WI38 (cell line): ENCODE results near the gene TXNL1.
A peak's percentile ranks its signal among the peaks of the same experiment; 100 is the strongest.

Source experiments
- H3K4me3 ChIP-seq: 2 replicates; pipeline ENCODE4 v1.5.1; 2011; ENCODE audit warnings: low read depth, mild to moderate bottlenecking, control low read depth, low read length
- TF ChIP-seq, protein P1 (sequence below): IDR thresholded peaks from 2 replicates; pipeline ENCODE4 v1.5.1; 2012; ENCODE audit warnings: low read depth, mild to moderate bottlenecking, control low read depth, low read length

TXNL1 gene

DNA sequence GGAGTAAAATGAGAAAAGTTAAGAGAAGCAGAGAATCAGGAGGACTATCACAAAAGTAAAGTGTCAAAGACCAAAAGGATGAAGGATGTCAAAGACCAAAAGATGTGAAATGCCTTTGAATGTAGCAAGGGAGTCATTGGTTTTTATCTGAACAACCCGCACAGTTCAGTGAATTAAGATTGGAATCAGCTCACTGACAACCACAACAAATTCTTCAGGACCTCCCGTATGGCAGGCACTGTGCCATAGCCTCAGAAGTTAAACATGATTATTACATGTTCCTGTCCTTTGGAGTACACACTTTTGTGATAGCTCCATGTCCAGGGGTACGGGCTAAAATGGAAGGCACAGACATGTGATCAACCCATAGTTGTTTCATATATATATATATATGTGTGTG is 5.0 kb upstream of the TXNL1 start:
- no peak overlapping the region for H3K4me3 ChIP-seq
- TF ChIP-seq, protein P1, sequence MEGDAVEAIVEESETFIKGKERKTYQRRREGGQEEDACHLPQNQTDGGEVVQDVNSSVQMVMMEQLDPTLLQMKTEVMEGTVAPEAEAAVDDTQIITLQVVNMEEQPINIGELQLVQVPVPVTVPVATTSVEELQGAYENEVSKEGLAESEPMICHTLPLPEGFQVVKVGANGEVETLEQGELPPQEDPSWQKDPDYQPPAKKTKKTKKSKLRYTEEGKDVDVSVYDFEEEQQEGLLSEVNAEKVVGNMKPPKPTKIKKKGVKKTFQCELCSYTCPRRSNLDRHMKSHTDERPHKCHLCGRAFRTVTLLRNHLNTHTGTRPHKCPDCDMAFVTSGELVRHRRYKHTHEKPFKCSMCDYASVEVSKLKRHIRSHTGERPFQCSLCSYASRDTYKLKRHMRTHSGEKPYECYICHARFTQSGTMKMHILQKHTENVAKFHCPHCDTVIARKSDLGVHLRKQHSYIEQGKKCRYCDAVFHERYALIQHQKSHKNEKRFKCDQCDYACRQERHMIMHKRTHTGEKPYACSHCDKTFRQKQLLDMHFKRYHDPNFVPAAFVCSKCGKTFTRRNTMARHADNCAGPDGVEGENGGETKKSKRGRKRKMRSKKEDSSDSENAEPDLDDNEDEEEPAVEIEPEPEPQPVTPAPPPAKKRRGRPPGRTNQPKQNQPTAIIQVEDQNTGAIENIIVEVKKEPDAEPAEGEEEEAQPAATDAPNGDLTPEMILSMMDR, result no peak

DNA sequence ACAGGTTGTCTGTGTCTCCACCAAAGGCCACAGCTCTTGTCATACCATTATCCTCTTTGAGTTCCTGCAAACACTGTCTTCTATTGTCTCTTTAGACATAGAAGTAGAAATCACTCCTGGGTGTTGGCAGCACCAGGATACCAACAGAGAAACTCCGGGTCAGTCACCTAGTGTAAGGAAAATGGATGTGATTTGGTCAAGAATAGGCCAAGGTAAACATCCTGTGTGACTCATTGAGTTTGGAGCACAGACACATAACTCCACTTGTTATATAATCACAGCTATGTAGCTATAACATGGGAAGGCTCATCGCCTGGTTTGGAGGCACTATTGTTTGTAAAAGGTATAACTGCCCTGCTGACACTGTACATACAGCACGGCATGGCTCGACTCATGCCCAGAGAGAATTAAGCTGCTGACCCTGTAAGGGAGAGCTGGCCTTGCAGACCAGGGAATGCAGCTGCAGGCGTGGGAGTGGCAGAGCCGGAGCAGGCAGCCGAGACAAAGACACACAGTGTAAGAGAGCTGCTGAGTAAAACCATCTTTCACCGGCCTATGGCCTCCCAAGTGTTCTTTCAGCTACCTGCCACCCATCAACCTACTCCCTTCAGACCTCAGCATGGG is 3.4 kb upstream of the TXNL1 start:
- TF ChIP-seq, protein P1, result no peak
- H3K4me3 ChIP-seq, result no peak overlapping the region

DNA sequence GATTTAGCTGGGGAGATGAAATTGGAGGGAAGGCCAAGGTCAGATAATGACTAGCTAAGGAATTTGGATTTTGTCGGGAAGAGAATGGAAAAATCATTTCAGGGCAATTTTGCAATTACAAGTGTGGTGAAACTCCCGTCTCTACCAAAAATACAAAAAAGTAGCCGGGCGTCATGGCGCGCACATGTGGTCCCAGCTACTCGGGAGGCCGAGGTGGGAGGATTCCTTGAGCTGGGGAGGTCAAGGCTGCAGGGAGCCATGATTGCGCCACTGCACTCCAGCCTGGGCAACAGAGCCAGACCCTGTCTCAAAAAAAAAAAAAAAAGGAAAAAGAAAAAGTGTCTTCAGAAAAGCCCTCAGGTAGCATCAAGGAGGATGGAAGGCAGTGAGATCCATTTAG is 1.2 kb upstream of the TXNL1 start:
- TF ChIP-seq, protein P1, result no peak
- no peak overlapping the region for H3K4me3 ChIP-seq

DNA sequence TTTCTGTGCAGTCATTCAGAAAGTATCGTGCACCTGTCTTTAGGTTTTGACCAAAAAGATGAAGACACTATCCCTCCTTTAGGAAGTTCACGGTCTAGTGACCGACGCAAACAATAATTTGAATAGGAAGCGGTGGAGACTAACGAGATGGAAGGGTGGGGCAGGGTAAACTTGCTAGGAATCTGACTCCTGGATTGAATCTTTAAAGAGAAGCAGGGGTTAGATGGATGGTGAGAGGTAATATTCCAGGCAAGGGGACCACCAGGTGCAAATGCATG is 651 bp upstream of the TXNL1 start:
- TF ChIP-seq, protein P1, result no peak
- peak overlapping the region; percentile 84 for H3K4me3 ChIP-seq

DNA sequence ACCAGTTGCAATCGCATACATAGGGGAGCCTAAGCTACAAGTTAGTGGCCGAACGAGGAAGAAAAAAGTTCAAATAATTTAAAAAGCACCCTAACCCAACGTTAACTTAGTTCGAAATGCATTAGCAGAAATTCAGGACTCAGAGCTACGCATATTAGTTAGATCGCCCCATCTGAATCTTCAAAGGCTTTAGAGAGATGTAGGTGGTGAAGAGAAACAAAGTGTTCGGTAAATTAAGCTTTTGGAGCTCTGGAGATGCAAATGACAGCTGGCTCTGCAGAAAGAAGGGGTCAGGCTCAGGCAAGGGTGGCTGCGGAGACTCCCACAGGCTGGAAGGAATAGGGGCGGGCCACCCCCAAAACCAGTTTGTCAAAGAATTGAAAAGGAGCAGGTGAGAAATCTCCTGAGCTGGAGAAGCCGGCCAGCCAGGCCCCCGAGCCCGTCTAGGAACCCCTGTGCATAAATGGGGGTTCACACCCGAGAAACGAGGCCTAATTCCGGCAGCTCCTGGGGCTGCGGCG is 621 bp downstream of the TXNL1 start:
- H3K4me3 ChIP-seq, result peak overlapping the region; percentile 84
- TF ChIP-seq, protein P1, result no peak

DNA sequence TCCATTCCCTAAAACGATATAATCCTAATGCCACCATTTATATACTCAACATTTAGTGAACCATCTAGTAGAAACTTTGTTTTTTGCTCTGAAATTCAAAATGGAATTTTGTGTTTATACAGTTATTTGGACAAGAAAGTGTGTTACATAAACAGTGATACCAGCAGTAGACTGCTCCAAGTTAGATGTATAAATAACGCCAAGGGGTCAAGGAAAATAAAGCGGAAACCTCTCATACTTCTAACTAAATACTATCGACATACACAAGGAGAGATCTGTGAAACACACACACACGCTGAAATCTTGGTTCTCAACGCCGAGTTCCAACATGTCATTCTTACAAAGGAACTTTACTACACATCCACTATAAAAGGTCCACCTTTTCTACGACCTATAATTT is 1.2 kb downstream of the TXNL1 start:
- peak overlapping the region; percentile 84 for H3K4me3 ChIP-seq
- TF ChIP-seq, protein P1, result no peak

DNA sequence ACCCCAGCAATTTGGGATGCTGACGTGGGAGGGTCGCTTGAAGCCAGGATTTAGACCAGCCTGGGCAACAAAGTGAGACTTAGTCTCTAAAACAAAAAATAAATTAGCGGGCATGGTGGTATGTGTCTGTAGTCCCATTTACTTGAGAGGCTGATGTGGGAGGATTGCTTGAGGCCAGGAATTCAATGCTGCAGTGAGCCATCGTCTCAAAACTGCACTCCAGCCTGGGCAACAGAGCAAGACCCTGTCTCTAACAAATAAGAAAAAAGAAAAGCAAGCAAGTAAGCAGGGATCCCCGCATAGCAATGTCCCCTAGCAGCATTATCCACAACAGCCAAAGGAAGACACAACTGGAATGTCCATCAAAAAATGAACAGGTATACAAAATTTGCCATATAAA is 3.4 kb downstream of the TXNL1 start:
- no peak overlapping the region for H3K4me3 ChIP-seq
- TF ChIP-seq, protein P1, result no peak
